ENCODE measurements around the gene NHSL1.

NHSL1 gene

DNA sequence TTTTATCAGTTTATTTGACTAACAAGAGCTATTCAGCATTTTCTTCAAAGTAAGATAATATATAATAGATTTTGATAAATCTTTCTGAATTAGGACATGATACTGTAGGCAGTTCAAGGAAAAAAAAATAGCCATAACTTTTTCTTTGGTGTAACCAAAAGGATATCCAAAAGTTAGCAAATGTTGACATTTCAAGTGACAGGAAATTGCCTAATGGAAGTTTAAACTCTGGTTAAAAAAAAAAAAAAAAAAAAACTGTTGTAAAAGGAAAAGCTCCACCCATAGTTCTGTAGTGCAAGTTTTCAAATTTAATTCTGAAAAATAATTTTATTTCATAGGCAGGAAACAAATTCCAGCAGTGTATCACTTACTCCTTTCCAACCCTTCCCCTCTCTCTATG is 76.4 kb downstream of the NHSL1 start:
- DNase-seq = no peak

DNA sequence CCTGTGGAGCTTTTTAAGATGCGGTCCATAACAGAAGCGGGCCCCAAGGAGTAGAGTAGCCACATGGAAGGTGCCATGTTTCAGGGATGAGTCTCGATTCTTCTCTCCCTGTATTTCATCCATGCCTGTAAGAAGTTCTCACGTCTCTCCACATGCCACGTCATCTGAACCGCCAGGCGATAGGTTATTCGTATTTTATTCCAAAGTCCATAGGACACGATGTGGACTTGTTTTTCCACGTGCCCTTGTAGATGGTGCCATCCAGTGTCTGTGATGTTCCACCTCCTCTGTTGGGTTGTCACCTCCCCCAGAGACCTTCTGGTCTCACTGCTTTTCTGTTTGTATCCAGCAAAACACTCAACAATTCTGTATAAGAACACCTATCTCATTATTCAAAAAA is 77.7 kb downstream of the NHSL1 start:
- DNase-seq = no peak

DNA sequence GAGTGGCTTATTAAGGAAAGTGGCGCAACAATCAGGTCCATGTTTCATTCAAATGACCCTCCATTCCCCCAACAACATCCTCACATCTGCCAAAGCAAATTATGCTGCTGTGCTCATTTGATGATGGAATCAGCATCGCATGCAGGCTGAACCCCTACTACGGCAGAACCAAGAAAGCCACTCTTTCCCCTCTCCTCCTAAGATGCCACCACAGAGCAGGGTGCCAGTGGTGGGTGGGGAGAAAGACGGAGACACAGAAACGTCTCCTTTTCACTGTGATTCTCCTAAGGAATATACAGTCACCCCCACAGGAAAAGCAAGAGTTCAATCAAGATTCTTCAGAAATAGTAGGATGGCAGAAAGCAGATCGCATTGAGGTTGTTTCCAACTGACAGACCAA is 78.2 kb downstream of the NHSL1 start:
- no peak for DNase-seq

DNA sequence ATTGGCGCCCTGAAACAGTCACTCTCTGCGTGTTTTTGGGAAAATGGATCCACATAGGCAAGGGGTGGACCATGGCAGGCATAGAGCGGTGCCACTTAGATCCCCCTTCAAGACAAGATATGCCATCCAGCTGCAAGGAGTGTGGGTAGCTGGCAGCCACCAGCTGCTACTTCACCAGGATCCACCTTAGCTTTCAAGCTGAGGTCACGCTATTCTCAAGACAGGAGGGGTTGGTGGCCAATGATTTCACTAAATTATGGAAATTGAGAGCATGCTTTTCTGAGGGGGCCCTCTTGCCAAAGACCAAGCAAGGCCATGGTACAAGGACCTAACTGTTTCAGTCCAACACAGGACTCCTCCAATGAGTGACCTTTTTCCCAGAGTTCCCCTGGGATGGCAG is 78.9 kb downstream of the NHSL1 start:
- DNase-seq = no peak

DNA sequence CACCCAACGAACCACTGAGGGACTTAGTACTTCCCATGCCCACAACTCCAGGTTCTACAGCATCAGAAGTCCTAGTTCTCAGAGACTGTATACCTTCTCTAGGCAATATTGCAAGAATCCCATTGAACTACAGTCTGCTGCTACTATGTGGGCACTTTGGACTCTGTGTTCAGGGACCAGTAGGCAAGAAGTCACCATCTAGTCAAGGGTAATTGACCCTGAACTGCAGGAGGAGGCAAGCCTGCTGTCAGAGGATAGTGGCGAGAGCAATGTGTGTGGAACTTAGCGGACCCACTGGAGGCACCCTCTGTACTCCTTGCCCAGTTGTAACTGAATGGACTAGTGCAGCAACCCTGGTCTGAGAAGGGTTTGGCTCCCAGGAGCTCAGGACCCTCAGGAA is 79.5 kb downstream of the NHSL1 start:
- DNase-seq = no peak

DNA sequence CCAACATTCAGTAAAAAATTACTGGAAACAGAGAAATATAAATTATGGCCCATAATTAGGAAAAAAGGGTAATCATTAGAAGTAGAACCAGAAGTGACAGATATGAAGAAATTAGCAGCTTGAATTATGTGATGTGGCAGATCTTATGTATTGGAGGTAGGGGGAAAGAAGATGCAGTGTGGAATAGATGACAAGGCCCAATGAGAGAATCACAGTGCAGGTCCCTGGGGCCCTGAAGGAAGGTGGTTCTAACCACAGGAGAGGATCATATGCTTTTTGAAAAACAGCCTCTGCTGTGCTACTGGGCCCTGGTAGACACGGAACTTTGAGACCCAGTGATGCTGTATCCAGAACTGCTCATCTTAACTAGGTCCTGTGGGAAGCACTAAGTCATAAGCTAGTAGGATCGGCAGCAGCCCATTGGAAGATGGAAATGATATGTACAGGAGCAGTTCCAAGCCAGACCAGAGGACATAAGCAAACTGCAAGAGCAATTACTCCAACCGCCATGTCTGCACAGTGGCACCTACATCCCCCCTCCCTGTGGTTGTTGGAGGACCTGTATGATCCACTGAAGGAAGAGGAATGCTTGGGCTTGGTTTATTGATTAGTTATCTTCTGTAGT is 81.1 kb downstream of the NHSL1 start:
- DNase-seq = no peak

DNA sequence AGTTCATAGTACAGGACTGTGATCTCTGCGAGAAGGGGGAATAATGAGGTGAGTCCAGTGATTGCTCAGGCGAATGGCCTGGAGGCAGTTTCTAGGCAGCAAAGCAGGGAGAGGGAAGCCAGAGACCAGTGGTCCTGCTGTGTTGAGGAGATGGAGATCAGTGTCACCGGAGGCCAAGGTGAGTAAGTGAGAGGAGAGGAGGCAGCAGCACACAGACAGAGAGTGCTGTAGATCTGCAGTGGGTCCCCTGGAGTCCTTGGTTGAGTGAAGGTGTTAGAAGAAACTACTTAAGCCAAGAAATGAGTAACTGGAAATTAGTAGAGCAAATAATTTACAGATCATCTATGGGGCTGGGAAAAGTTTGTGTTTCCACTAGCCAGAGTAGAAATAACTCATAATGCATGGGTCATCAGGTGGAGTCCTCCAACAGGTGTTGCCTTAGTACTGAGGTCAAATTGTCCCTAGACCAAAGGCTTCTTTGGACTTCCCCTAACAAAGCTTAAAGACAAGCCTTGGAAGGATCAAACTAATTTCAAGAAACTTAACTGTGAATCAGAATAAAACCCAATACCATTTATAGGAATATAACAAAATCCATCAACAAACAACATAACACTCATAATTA is 81.7 kb downstream of the NHSL1 start:
- no peak for DNase-seq

DNA sequence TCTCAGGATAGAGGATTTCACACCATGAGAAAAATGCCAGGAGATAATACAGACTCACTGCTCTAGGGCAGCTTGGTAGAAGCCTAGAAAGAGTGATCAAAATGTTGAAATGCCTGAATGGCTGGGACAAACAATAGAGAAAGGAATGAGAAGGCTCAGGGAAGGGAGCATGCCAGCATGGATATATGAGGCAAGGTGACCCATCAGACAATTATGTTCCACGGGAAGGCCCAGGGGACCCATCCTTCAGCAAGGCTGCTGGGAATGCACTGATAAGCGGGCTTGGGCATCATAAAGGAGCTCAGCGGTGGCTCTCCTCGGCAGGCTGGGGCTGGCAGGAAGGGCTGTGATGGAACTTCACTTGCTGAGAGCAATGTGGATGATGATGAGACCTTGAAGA is 83.1 kb downstream of the NHSL1 start:
- no peak for DNase-seq

DNA sequence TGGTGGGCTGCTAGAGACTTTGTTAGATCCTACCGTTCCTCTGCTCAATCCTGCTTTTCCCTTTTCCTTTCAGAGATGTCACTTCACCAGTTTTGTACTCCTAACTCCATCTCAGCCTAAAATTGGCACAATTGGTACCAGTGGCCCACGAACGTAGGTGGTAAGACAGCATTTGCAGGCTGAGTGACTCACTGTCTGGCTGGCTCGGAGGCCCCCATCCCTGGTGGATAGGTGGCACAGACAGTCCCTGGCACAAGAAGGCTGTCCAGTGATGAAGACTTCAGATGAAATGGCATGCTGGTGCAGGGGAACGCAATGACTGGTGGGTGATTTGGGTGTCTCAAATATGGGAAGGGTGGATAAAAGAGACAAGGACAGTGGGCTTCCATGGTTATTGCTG is 84.2 kb downstream of the NHSL1 start:
- no peak for DNase-seq

DNA sequence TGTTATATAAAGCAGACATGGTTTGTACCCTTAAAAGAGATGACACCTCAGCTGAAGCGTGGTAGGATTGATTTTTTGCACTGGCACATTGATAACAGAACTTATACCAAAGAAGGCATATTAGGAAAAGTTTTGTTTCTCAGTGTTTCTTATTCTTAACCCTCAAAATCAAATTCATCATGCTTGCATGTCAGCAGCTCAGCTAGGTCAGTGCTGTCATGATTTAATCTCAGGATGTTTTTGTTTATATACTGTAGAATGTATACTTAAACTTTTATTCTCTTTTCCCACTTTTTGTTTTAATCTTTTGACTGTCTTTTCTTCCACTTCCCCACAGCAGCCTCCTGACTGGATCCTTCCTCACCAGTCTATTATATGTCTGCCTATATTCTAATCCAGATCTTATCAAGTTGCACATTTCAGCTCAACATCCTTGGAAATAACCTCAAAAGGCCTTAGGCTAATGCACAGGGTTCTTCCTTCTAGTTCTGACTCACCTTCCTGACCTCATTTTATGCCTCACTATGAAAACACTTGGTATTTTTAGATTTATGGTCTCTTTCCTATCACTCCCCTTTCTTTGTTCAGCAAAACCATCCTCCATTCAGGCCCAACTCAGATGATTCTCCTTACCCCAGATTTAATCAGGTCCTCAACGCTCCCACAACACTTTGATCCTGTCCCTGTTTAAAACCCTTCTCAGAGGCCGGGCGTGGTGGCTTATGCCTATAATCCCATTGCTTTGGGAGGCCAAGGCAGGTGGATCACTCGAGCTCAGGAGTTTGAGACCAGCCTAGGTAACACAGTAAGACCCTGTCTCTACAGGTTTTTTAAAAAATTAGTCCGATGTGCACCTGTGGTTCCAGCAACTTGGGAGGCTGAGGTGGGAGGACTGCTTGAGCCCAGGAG is 88.1 kb downstream of the NHSL1 start:
- DNase-seq = no peak

DNA sequence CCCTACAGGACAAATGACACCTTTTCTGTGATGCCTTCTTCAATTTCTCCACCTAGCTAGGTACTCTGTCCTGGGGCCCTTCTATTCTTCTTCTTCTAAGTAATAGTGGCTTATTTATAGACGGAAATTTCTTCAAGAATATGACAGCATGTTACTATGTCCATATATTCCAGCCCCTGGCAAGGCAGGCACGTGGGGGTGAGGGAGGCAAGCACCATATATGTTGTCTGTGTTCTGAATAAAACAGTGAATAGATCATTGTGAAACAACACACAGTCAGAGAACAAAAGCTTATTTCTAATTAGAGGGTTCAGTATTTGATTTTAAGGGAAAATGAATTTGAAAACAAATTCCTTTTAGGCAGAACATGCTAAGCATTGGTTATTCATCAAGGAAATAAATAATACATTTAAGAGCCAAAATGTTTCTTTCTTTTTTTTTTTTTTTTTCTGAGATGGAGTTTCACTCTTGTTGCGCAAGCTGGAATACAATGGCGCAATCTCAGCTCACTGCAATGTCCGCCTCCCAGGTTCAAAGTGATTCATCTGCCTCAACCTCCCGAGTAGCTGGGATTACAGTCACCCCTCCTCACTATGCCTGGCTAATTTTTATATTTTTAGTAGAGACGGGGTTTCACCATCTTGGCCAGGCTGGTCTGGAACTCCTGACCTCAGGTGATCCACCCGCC is 89.1 kb downstream of the NHSL1 start:
- no peak for DNase-seq

DNA sequence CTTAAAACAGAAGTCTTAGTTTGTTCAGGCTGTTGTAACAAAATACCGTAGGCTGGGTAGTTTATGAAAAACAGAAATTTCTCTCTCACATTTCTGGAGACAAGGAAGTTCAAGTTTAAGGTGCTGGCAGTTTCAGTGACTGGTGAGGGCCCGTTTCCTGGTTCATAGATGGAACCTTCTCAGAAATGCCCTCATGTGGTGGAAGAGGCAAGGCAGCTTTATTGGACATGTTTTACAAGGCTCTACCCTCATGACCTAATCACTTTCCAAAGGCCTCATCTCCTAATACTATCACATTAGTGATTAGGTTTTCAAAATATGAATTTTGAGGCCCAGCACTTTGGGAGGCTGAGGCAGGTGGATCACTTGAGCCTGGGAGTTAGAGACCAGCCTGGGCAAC is 92.9 kb downstream of the NHSL1 start:
- no peak for DNase-seq

DNA sequence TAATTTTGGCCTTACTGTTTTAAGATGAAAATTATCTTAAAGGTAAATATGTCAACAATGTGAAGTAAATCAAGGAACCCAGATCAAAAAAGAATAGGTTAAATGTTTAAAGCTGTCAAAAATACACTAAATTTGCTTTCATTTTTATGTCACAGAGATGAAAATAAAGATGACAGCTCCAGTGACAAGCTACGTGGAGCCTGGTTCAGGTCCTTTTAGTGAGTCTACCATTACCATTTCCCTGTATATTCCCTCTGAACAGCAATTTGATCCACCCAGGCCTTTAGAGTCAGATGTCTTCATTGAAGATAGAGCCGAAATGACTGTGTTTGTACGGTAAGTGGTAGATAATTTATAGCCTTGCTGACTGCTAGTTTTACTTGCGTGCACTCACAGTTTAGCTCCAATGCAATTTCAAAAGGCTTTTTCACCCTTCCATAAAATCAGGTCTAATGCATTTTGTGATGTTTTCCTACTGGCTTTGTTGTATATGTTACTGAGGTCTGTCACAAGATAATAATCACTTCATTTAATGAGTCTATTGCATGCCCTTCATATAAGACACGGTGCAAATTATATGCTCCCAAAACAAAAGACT is 93.4 kb downstream of the NHSL1 start:
- DNase-seq = no peak

DNA sequence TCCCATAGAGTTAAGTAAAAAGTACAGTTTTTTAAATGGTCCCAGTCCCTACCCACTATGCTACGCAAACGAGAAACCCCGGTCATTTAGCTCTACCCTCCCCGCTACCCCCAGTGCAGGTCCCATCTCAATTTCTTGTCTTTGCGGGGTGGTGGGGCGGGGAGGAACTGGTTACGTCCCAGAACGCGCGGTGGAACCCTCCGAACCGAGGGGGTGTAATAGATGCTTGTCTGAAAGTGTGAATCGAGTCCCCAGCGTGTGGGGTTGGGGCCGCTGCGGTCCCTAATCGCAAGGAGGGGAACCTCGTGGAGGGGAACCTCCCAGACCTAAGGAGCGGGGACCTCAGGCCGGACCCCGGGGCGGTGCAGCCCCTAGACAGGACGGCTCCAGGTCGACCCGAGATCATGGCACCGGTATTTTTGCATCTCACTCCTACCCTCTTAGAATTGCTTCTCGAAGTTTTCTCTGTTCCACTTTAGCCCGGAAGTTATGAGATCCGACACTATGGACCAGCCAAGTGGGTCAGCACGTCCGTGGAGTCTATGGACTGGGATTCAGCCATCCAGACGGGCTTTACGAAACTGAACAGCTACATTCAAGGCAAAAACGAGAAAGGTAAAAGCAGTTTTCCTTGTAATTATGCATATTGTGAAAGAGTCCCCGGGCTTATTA is 94.5 kb downstream of the NHSL1 start:
- DNase-seq = peak; percentile 22

DNA sequence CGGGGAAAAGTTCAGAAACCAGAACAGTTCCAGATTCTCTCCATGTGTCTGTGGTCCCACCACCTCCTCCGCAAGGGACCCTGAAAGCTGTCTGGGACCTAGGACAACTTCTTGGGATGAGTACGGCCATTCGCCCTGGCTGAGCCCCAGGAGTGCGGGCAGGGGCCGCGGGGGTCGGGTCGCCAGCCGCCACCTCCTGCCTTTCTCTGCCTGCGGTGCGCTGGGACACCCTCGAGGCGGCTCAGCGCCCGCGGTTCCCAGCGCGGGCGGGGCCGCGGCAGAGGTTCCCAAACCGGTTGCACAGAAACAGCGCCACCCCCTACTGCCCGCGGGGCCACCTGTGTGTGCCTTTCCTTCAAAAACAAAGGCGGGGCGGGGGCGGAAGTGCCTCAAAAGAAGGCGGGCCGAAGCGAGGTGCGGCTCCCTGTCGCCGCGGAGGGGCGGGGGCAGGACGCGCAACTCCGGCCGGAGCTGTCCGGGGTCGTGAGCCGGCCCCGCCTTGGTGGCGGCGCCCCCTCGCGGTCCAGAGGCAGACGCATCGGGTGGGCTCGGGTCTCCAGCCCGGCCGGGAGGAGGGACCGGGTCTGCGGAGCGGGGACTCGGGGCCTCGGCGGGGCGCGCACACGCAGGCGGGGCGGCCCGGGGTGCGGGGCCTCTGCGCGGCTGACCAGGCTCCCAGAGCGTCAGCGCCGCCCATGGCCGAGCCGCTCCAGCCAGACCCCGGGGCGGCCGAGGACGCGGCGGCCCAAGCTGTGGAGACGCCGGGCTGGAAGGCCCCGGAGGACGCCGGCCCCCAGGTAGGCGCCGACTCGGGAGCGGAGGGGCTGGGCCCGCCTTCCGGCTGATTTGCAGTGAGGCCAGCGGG is 95.3 kb downstream of the NHSL1 start, which contains the start of gene HEBP2:
TSS of gene HEBP2 (plus strand) at position 423 of the 865 bp plus-strand sequence. CDS start at position 696, 273 bp downstream.
- peak; percentile 89 for DNase-seq

DNA sequence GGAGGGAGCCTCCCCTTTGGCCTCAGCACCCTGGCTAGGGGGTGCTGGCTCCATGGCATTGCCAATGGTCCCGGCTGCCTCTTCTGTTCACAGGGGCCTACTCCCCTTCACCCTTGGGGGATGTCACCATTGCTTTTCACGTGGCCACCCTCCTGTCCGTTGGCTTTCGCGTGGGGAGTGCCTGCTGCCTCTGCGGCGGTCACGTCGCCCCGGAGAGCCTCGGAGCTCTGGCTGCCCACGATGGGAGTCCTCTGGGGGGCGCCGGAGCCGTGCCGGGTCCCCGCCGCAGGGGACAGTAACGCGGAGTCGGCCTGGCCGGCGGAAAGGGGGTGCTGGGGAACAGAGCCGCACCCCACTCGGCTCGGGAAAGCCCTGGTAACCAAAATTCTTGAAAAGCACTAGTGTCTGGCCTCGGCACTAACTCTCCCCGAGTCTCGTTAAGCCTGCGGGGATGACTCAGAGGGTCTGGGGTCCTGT is 95.9 kb downstream of the NHSL1 start:
- peak; percentile 37 for DNase-seq

DNA sequence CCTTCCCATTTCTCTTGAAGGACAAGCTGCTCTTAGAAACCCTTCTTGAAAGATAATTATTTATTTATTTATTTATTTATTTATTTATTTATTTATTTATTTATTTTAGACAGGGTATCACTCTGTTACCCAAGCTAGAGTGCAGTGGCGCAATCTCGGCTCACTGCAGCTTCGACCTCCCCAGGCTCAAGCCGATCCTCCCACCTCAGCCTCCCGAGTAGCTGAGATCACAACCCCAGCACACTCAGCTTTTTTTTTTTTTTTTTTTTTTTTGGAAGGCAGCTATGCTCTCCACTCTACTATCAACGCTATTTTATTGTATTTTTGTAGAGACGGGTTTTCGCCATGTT is 96.5 kb downstream of the NHSL1 start:
- DNase-seq = no peak

DNA sequence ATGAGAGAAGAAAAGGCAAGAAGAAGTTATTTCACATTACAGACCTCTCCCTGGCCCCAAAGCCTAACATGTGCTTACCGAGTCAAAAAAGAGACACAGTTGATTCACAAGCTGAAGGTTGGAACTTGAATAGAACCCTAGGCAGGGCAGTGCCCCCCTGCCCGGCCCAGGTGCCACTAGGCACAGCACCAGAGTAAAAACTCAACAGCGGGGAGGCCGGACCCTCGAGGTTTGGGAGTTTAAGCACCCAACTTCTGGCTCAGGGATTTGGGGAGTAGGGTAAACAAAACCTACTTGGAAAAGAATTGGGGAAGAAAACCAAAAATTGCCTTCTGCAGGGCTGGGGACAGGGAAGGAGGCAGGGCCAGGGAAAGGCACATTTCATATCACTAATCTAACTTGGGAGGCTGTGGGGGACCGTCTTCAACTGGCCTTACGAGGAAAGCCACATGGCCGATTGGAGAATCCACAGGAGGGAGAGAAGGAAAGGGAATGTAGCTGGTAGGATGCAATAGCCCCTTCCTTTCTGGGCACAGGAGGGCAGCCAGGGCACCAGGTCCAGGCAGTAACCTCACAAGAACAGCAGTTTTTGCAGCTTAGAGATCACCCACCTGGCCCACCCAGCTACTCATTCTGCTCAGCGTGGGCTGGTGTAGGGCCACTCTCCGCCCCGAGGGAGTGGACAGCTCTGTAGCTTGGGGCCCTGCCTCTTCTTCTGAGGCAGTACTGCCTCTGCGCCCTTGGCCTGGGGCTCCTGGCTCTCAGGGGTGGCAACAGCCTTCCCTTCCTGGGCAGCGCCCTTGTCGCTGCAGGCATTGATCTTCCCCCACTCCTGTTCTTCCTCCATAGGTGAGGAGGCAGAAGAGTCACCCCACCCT is 97.1 kb downstream of the NHSL1 start:
- DNase-seq = no peak

DNA sequence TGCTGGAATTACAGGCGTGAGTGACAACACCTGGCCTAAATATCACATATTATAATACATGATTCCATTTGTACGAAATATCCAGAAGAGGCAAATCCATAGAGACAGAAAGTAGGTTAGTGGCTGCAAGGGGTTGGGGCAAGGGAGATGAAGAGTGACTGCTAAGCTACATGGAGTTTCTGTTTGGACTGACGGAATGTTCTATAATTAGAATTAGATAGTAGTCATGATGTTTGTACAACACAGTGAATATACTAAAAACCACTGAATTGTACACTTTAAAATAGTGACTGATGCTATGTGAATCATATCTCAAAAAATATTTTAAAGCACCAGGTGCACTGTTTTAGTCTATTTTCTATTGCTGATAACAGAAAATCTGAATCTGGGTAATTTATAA is 99.0 kb downstream of the NHSL1 start:
- DNase-seq = no peak
